Endometrial microvascular endothelial cells (primary cell): ENCODE measurements around the gene VCX. TPM values are rescaled to one million over a fixed set of nuclear protein-coding genes. Genes with fewer than 3 reads are reported as not detected.
"Not testable (repeated sequence)": the region's sequence is repeated elsewhere in the genome, so short reads cannot be mapped to it uniquely, and the experiment has no call there.

Source experiments
- in situ Hi-C: cut with HindIII; loops from 2 replicates; pipeline ENCODE4 v1.10.0; 2017; ENCODE audit warnings: low sequenced_read_pairs, low pct_unique_long_range_greater_than_20kb; ENCODE audit errors: inconsistent ontology term
- total RNA-seq: library from RNA; depleted of rRNA; stranded (reverse); fragments of >200 nt; gene quantifications from one replicate; pipeline ENCODE4 v1.2.3, GENCODE V29; 2015; ENCODE audit errors: inconsistent ontology term

VCX gene
- total RNA-seq, result not detected

GRCh38 chrX:7842871-7843270 lies at the start of gene VCX:
TSS of gene VCX (plus strand) at chrX:7843171. CDS start at chrX:7843204, 33 bp downstream.
- in situ Hi-C loops, result not testable (repeated sequence)

- in situ Hi-C loops, result no loop called here
Observed at GRCh38 chrX:7798327-7798726, 44.6 kb upstream of the VCX start.

- in situ Hi-C loops, result no loop called here
Observed at GRCh38 chrX:7801711-7802110, 41.3 kb upstream of the VCX start.

GRCh38 chrX:7815166-7815805 lies 27.7 kb upstream of the VCX start:
- in situ Hi-C loops, result no loop called here

- in situ Hi-C loops, result no loop called here
Observed at GRCh38 chrX:7828594-7828993, 14.4 kb upstream of the VCX start.

GRCh38 chrX:7841084-7841805 lies 1.7 kb upstream of the VCX start:
- in situ Hi-C loops, result no loop called here

- in situ Hi-C loops, result no loop called here
Observed at GRCh38 chrX:7852166-7852565, 9.2 kb downstream of the VCX start.

GRCh38 chrX:7872042-7872441 lies 29.1 kb downstream of the VCX start:
- in situ Hi-C loops, result no loop called here

- in situ Hi-C loops, result no loop called here
Observed at GRCh38 chrX:7876957-7877356, 34.0 kb downstream of the VCX start.

- in situ Hi-C loops, result no loop called here
Observed at GRCh38 chrX:7889135-7889534, 46.2 kb downstream of the VCX start.

- in situ Hi-C loops, result no loop called here
Observed at GRCh38 chrX:7889680-7890079, 46.7 kb downstream of the VCX start.

GRCh38 chrX:7891928-7892327 lies 49.0 kb downstream of the VCX start:
- in situ Hi-C loops, result no loop called here

Other genes starting within 250 kb of the VCX start
- gene PNPLA4, start 84.2 kb downstream of the VCX start, total RNA-seq, result 8.1 TPM